ENCODE results near the gene ZNF580. TPM values are rescaled to one million over a fixed set of nuclear protein-coding genes. Genes with fewer than 3 reads are reported as not detected.

Gene ZNF580
- total RNA-seq, 1 experiment from 2014 or later = 15.2 TPM

DNA sequence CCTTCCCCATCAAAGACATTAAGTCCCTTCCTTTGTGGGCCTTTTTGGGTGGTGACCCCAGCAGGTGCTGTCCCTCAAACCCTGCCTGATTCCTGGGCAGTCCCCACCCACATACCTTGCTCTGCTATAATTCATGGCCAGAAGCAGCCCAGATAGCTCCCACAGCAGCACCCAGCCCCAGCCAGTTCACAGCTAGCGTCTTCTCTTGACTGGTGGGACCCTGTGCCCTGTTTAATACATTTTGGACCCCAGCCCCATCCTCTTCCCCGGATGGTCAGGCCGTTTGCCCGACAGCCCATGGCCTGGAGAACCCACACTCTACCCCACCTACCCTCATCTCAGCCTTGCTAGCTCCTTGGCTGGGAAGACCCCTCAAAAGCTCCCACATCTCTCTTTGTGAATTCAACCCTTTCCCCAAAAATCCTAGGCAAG lies 9.3 kb downstream of the ZNF580 start:
- H3K4me2 ChIP-seq (ENCODE audit: low read length) = no peak overlapping the region
- no peak overlapping the region for H3K9ac ChIP-seq (ENCODE audit: low read length)
- intact Hi-C loops (cut with micrococcal nuclease) = no loop called here
- no peak overlapping the region for H3K4me3 ChIP-seq (ENCODE audit: low read length)
- TF ChIP-seq, protein P1, sequence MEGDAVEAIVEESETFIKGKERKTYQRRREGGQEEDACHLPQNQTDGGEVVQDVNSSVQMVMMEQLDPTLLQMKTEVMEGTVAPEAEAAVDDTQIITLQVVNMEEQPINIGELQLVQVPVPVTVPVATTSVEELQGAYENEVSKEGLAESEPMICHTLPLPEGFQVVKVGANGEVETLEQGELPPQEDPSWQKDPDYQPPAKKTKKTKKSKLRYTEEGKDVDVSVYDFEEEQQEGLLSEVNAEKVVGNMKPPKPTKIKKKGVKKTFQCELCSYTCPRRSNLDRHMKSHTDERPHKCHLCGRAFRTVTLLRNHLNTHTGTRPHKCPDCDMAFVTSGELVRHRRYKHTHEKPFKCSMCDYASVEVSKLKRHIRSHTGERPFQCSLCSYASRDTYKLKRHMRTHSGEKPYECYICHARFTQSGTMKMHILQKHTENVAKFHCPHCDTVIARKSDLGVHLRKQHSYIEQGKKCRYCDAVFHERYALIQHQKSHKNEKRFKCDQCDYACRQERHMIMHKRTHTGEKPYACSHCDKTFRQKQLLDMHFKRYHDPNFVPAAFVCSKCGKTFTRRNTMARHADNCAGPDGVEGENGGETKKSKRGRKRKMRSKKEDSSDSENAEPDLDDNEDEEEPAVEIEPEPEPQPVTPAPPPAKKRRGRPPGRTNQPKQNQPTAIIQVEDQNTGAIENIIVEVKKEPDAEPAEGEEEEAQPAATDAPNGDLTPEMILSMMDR (conservative IDR thresholded peaks at IDR 0.05; ENCODE audit: low read depth, low read length) = no peak
- TF ChIP-seq EZH2phosphoT487 (IDR thresholded peaks at IDR 0.05; ENCODE audit: borderline replicate concordance, low read length) = no peak
- no peak for TF ChIP-seq EZH2 (IDR thresholded peaks at IDR 0.05; ENCODE audit: low read length, unreplicated experiment)
- H3K27ac ChIP-seq (ENCODE audit: low read length) = no peak overlapping the region
- H3K36me3 ChIP-seq (ENCODE audit: low read depth, low read length) = peaks cover 6% of the 10 kb centered on the region
- no peaks in the 10 kb centered on the region for H3K27me3 ChIP-seq (ENCODE audit: low read length)
- H3K9me2 ChIP-seq (replicated peaks; ENCODE audit: low read length) = no peaks in the 10 kb centered on the region
- 0 out of 2 replicates have a peak, but pooled peaks cover 4% of the 10 kb centered on the region for H4K20me1 ChIP-seq (ENCODE audit: low read length)
- no peaks in the 10 kb centered on the region for H3K9me3 ChIP-seq (ENCODE audit: low read length)
- H2AFZ ChIP-seq (ENCODE audit: low read length) = no peak overlapping the region
- H3K79me2 ChIP-seq (ENCODE audit: low read length) = peaks cover 21% of the 10 kb centered on the region
- CTCF ChIA-PET = no interaction called here
- ATAC-seq (no peak), DNase-seq (no peak)
- no TSS peak for BruUV-seq (replicated peaks)
- H3K4me1 ChIP-seq (ENCODE audit: insufficient read depth, low read length) = peaks cover 19% of the 10 kb centered on the region
- peaks cover 5% of the 10 kb centered on the region for H3F3A ChIP-seq (ENCODE audit: low read length, unreplicated experiment)
- POLR2A ChIA-PET (ENCODE audit: unreplicated experiment) = no interaction called here

DNA sequence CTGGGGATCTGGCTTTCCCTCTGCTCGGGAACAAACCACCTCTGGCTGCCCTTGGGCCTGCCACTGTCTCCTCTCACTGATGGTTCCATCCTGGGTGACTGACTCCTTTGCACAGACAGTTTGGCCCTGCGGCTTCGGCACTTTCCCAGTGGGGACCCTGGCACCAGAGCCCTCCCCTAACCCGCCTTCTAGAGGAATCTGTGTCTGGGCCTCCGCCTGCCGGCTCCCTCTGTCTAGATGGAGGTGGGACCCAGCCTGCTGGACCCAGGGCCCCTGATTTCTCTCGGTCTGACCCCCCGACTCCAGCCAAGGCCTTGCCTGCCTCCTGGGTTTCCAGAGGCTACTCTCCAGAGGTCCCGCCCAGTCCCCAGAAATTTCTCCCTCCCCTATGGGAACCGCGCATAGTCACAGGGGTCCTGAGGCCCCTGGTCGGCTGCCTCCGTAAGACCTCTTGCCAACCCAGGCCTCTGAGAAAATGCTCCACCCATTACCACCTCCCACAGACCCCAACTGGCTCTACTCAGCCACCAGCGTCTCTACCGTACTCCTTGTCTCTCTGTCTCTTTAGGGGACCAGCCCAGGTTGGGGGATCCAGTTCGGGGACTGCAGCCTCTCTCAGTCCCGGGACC lies 9.9 kb downstream of the ZNF580 start:
- intact Hi-C loops (cut with micrococcal nuclease) = no loop called here
- H3K79me2 ChIP-seq (ENCODE audit: low read length) = peaks cover 21% of the 10 kb centered on the region
- ATAC-seq = no peak
- peaks cover 5% of the 10 kb centered on the region for H3F3A ChIP-seq (ENCODE audit: low read length, unreplicated experiment)
- H3K9ac ChIP-seq (ENCODE audit: low read length) = no peak overlapping the region
- peaks cover 15% of the 10 kb centered on the region for H3K4me1 ChIP-seq (ENCODE audit: insufficient read depth, low read length)
- TF ChIP-seq EZH2phosphoT487 (IDR thresholded peaks at IDR 0.05; ENCODE audit: borderline replicate concordance, low read length) (no peak), EZH2 (IDR thresholded peaks at IDR 0.05; ENCODE audit: low read length, unreplicated experiment) (no peak)
- TF ChIP-seq, protein P1 (conservative IDR thresholded peaks at IDR 0.05; ENCODE audit: low read depth, low read length) = no peak
- H3K9me2 ChIP-seq (replicated peaks; ENCODE audit: low read length) = no peaks in the 10 kb centered on the region
- no peaks in the 10 kb centered on the region for H3K9me3 ChIP-seq (ENCODE audit: low read length)
- peaks cover 1% of the 10 kb centered on the region for H4K20me1 ChIP-seq (ENCODE audit: low read length)
- no TSS peak for BruUV-seq (replicated peaks)
- no peak overlapping the region for H3K4me3 ChIP-seq (ENCODE audit: low read length)
- CTCF ChIA-PET = no interaction called here
- no peak overlapping the region for H3K4me2 ChIP-seq (ENCODE audit: low read length)
- no peaks in the 10 kb centered on the region for H3K27me3 ChIP-seq (ENCODE audit: low read length)
- DNase-seq = no peak
- H3K36me3 ChIP-seq (ENCODE audit: low read depth, low read length) = peaks cover 2% of the 10 kb centered on the region; the same call in 1 of the 2 replicates
- H2AFZ ChIP-seq (ENCODE audit: low read length) = no peak overlapping the region
- POLR2A ChIA-PET (ENCODE audit: unreplicated experiment) = no interaction called here
- no peak overlapping the region for H3K27ac ChIP-seq (ENCODE audit: low read length)

DNA sequence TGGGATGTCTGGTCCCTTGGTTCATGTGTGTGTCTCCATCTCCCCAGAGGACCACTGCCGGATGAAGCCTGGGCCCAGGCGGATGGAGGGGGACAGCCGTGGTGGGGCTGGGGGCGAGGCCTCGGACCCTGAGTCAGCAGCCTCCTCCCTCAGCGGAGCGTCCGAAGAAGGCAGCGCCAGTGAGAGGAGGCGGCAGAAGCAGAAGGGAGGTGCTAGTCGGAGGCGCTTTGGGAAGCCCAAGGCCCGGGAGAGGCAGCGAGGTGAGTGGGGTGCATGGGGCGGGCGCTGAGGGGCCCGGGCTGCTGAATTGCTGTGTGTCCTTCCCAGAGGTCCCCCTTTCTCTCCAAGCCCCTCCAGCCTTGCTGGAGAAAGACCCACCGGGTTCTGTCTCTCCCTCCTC lies 10.4 kb downstream of the ZNF580 start:
- no TSS peak for BruUV-seq (replicated peaks)
- Histone ChIP-seq H3K27ac (ENCODE audit: low read length) (no peak overlapping the region), H3K36me3 (ENCODE audit: low read depth, low read length) (peaks cover 7% of the 10 kb centered on the region), H3K9me3 (ENCODE audit: low read length) (no peaks in the 10 kb centered on the region), H3K27me3 (ENCODE audit: low read length) (no peaks in the 10 kb centered on the region), H3K9me2 (replicated peaks; ENCODE audit: low read length) (no peaks in the 10 kb centered on the region), H3K79me2 (ENCODE audit: low read length) (peaks cover 25% of the 10 kb centered on the region), H3K4me2 (ENCODE audit: low read length) (no peak overlapping the region), H3F3A (ENCODE audit: low read length, unreplicated experiment) (peaks cover 5% of the 10 kb centered on the region), H3K4me1 (ENCODE audit: insufficient read depth, low read length) (peaks cover 15% of the 10 kb centered on the region), H3K9ac (ENCODE audit: low read length) (no peak overlapping the region), H3K4me3 (ENCODE audit: low read length) (no peak overlapping the region), H2AFZ (ENCODE audit: low read length) (no peak overlapping the region), H4K20me1 (ENCODE audit: low read length) (peaks cover 6% of the 10 kb centered on the region)
- no peak for DNase-seq
- no peak for ATAC-seq
- TF ChIP-seq EZH2phosphoT487 (IDR thresholded peaks at IDR 0.05; ENCODE audit: borderline replicate concordance, low read length) = no peak
- TF ChIP-seq, protein P1 (conservative IDR thresholded peaks at IDR 0.05; ENCODE audit: low read depth, low read length) = no peak
- TF ChIP-seq EZH2 (IDR thresholded peaks at IDR 0.05; ENCODE audit: low read length, unreplicated experiment) = no peak
- intact Hi-C loops (cut with micrococcal nuclease) = no loop called here
- ChIA-PET POLR2A (ENCODE audit: unreplicated experiment) (no interaction called here), CTCF (no interaction called here)
